GM12801 (cell line): ENCODE data around the gene BRSK2.

ENCODE experiments used
- CTCF ChIP-seq: IDR thresholded peaks from one replicate; pipeline ENCODE4 v1.5.1; 2011; ENCODE audit warnings: control low read depth; ENCODE audit not compliant: insufficient read length; ENCODE audit errors: extremely low read depth

The BRSK2 gene

GRCh38 chr11:1455763-1456060 is 66.0 kb downstream of the BRSK2 start:
- no peak for TF ChIP-seq CTCF

GRCh38 chr11:1456176-1456575 is 66.4 kb downstream of the BRSK2 start:
- no peak for TF ChIP-seq CTCF

GRCh38 chr11:1456596-1457325 is 67.0 kb downstream of the BRSK2 start:
- no peak for TF ChIP-seq CTCF

GRCh38 chr11:1457326-1457680 is 67.6 kb downstream of the BRSK2 start:
- TF ChIP-seq CTCF = no peak

GRCh38 chr11:1457856-1458255 is 68.1 kb downstream of the BRSK2 start:
- no peak for TF ChIP-seq CTCF

GRCh38 chr11:1458340-1459218 is 68.8 kb downstream of the BRSK2 start:
- no peak for TF ChIP-seq CTCF

GRCh38 chr11:1459219-1459575 is 69.5 kb downstream of the BRSK2 start:
- TF ChIP-seq CTCF = no peak
